ENCODE results near the gene FGD4. TPM values are rescaled to one million over a fixed set of nuclear protein-coding genes. Genes with fewer than 3 reads are reported as not detected.

The FGD4 gene
- total and polyA plus RNA-seq, 4 donors = 4.8 to 64.6 (median 24.2) TPM

DNA sequence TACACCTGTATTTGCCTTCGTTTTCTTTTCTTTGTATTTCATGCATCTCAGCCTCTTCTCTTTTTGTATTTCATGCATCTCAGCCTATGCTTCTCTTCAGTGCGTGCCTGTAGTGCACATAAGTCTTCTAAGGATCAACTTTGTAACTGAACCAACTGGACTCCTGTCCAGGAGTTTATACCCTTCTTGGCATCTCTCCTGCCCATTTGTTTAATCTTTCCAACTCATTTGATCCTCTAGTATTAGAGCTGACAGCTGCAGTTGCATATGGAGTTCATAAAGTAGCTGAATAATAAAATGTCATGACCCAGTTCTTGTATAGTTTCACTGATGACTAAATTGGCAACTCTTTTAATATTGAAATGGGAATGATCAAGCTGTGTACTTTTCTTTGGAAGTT, 89.7 kb downstream of the FGD4 start:
- Histone ChIP-seq H3K4me1 (ENCODE audit: control insufficient read depth in 5 of 5, insufficient read depth in 5 of 5, low read length in 5 of 5) (peaks cover 0 to 1% (median 0%) of the 10 kb centered on the region in 5 donors), H3K27ac (ENCODE audit: low read depth in 1 of 2, low read length in 1 of 2) (no peak overlapping the region), H3K36me3 (ENCODE audit: control insufficient read depth in 4 of 4, insufficient read depth in 4 of 4, low read length in 4 of 4) (no peaks in the 10 kb centered on the region), H3K9me3 (ENCODE audit: control insufficient read depth in 4 of 4, insufficient read depth in 3 of 4, low read length in 3 of 4) (no peaks in the 10 kb centered on the region), H3K9ac (ENCODE audit: insufficient read depth in 1 of 2, low read length in 2 of 2) (no peak overlapping the region), H3K27me3 (ENCODE audit: control insufficient read depth in 3 of 3, insufficient read depth in 3 of 3, low read length in 2 of 3) (no peaks in the 10 kb centered on the region), H3K4me3 (no peak overlapping the region)
- no peak for DNase-seq
- TF ChIP-seq, protein P1, sequence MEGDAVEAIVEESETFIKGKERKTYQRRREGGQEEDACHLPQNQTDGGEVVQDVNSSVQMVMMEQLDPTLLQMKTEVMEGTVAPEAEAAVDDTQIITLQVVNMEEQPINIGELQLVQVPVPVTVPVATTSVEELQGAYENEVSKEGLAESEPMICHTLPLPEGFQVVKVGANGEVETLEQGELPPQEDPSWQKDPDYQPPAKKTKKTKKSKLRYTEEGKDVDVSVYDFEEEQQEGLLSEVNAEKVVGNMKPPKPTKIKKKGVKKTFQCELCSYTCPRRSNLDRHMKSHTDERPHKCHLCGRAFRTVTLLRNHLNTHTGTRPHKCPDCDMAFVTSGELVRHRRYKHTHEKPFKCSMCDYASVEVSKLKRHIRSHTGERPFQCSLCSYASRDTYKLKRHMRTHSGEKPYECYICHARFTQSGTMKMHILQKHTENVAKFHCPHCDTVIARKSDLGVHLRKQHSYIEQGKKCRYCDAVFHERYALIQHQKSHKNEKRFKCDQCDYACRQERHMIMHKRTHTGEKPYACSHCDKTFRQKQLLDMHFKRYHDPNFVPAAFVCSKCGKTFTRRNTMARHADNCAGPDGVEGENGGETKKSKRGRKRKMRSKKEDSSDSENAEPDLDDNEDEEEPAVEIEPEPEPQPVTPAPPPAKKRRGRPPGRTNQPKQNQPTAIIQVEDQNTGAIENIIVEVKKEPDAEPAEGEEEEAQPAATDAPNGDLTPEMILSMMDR (IDR thresholded peaks at IDR 0.05; ENCODE audit: control extremely low read depth, extremely low read depth) = no peak
- ATAC-seq (ENCODE audit: insufficient read depth, low FRiP score) = no peak
- 77 to 87% methylated on average over 2 of the region's 2 CpGs for WGBS, 2 donors

DNA sequence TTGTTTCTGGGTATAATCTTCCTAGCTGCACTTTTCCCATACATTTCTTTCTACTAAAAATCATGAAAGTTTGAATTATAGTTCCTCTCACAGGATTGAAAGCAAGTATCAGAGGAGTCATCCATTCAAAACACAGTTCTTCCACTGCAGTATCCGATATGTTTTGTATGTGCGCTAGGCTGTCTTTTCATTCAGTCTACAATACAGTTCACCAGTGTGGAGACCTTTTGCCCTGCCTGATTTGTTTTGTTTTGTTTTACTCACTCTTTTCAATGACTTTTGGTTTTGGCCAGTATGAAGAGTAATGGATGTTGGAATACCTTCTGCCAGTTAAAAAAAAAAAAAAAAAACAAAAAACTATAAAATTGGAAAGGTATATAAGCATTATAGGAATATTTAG, 91.4 kb downstream of the FGD4 start:
- TF ChIP-seq, protein P1 (IDR thresholded peaks at IDR 0.05; ENCODE audit: control extremely low read depth, extremely low read depth) = no peak
- Histone ChIP-seq H3K27ac (ENCODE audit: low read depth in 1 of 2, low read length in 1 of 2) (no peak overlapping the region), H3K9ac (ENCODE audit: insufficient read depth in 1 of 2, low read length in 2 of 2) (no peak overlapping the region), H3K4me3 (no peak overlapping the region), H3K9me3 (ENCODE audit: control insufficient read depth in 4 of 4, insufficient read depth in 3 of 4, low read length in 3 of 4) (no peaks in the 10 kb centered on the region), H3K36me3 (ENCODE audit: control insufficient read depth in 4 of 4, insufficient read depth in 4 of 4, low read length in 4 of 4) (no peaks in the 10 kb centered on the region), H3K4me1 (ENCODE audit: control insufficient read depth in 5 of 5, insufficient read depth in 5 of 5, low read length in 5 of 5) (peaks cover 0 to 4% (median 0%) of the 10 kb centered on the region in 5 donors), H3K27me3 (ENCODE audit: control insufficient read depth in 3 of 3, insufficient read depth in 3 of 3, low read length in 2 of 3) (no peaks in the 10 kb centered on the region)
- ATAC-seq (ENCODE audit: insufficient read depth, low FRiP score) = no peak
- no peak for DNase-seq
- 97 to 98% methylated on average over 2 of the region's 2 CpGs for WGBS, 2 donors

DNA sequence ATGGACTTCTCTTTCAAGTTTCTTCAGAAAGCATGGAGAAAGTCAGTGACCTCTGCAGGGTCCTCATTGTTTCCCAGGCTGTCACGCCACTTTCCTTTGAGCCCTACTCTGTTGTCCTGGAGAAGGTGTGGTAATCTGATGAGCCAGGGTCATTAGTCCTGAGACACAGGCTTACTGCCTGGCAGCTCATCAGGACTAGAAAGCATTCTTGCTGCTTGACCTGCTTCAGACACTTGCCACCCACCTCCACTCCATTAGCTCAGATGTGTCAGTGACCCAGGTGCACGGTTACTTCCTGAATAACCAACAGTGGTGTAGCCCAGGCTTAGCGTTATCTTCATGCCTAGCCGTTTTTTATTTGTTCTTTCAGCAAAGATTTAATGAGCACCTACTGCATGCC, 93.9 kb downstream of the FGD4 start:
- DNase-seq (no peak), ATAC-seq (ENCODE audit: insufficient read depth, low FRiP score) (no peak)
- Histone ChIP-seq H3K9me3 (ENCODE audit: control insufficient read depth in 4 of 4, insufficient read depth in 3 of 4, low read length in 3 of 4) (no peaks in the 10 kb centered on the region), H3K36me3 (ENCODE audit: control insufficient read depth in 4 of 4, insufficient read depth in 4 of 4, low read length in 4 of 4) (no peaks in the 10 kb centered on the region), H3K4me1 (ENCODE audit: control insufficient read depth in 5 of 5, insufficient read depth in 5 of 5, low read length in 5 of 5) (peaks cover 0 to 9% (median 0%) of the 10 kb centered on the region in 5 donors), H3K9ac (ENCODE audit: insufficient read depth in 1 of 2, low read length in 2 of 2) (no peak overlapping the region), H3K4me3 (no peak overlapping the region), H3K27me3 (ENCODE audit: control insufficient read depth in 3 of 3, insufficient read depth in 3 of 3, low read length in 2 of 3) (no peaks in the 10 kb centered on the region), H3K27ac (ENCODE audit: low read depth in 1 of 2, low read length in 1 of 2) (no peak overlapping the region)
- WGBS, 2 donors = 67 to 80% methylated on average over 4 of the region's 4 CpGs
- TF ChIP-seq, protein P1 (IDR thresholded peaks at IDR 0.05; ENCODE audit: control extremely low read depth, extremely low read depth) = no peak

DNA sequence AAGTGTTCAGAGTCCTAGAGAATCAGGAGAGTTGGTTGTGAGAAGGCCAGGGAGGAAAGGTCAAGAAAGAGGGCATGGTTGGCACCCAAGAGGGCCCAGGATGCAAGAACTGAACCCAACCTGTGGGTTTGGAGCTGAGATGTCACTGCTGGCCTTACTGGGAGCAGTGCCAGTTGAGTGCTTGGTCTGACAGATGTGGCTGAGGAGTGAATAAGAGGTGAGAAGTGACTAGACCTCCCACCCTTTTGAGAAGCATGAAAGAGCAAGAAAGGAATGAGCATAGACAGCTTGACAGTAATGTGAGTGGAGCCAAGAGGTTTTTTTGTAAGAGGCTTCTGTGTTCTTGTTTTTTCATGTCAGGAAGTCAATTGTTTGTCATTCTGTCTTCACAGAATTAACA, 95.3 kb downstream of the FGD4 start:
- DNase-seq (no peak), ATAC-seq (ENCODE audit: insufficient read depth, low FRiP score) (no peak)
- no peak overlapping the region for H3K9ac ChIP-seq (ENCODE audit: insufficient read depth in 1 of 2, low read length in 2 of 2)
- no peaks in the 10 kb centered on the region for H3K36me3 ChIP-seq (ENCODE audit: control insufficient read depth in 4 of 4, insufficient read depth in 4 of 4, low read length in 4 of 4)
- no peak overlapping the region for H3K4me3 ChIP-seq
- TF ChIP-seq, protein P1 (IDR thresholded peaks at IDR 0.05; ENCODE audit: control extremely low read depth, extremely low read depth) = no peak
- H3K9me3 ChIP-seq (ENCODE audit: control insufficient read depth in 4 of 4, insufficient read depth in 3 of 4, low read length in 3 of 4) = no peaks in the 10 kb centered on the region
- H3K27me3 ChIP-seq (ENCODE audit: control insufficient read depth in 3 of 3, insufficient read depth in 3 of 3, low read length in 2 of 3) = no peaks in the 10 kb centered on the region
- no peak overlapping the region for H3K27ac ChIP-seq (ENCODE audit: low read depth in 1 of 2, low read length in 1 of 2)
- H3K4me1 ChIP-seq (ENCODE audit: control insufficient read depth in 5 of 5, insufficient read depth in 5 of 5, low read length in 5 of 5) = peaks cover 0 to 9% (median 0%) of the 10 kb centered on the region in 5 donors

Data from lung (tissue), 12 donors.